ENCODE measurements around the gene UNC5C. TPM values are rescaled to one million over a fixed set of nuclear protein-coding genes. Genes with fewer than 3 reads are reported as not detected.

Gene UNC5C
- polyA plus RNA-seq, 1 of the 3 experiments (the other 2 are of a cell fraction): 3.3 TPM

- no peak for TF ChIP-seq USF2 (IDR thresholded peaks at IDR 0.05; ENCODE audit: borderline replicate concordance, low read depth, low read length)
Observed at GRCh38 chr4:95348418-95348817, 200.4 kb downstream of the UNC5C start (continued).

GRCh38 chr4:95343235-95343634, 205.5 kb downstream of the UNC5C start:
- DNase-seq: no peak
- WGBS (ENCODE audit: low lambda C conversion rate): 88% methylated on average over 1 of the region's 1 CpG
- no peak overlapping the region for H3K9ac ChIP-seq
- H3K36me3 ChIP-seq (replicated peaks in 1 of 2; ENCODE audit: control insufficient read depth in 1 of 2, insufficient read depth in 2 of 2, low read length in 1 of 2): peaks cover 0 to 7% of the 10 kb centered on the region in 2 experiments
- no peaks in the 10 kb centered on the region for H4K20me1 ChIP-seq (ENCODE audit: insufficient read depth)
- no peak overlapping the region; a peak in 1 of 4 replicates for H3K27ac ChIP-seq (ENCODE audit: low read depth in 2 of 2, low read length in 1 of 2)
- no peak overlapping the region for H3K4me3 ChIP-seq (ENCODE audit: low read depth in 2 of 2, low read length in 1 of 2)
- H3K9me2 ChIP-seq: no peaks in the 10 kb centered on the region
- H2AFZ ChIP-seq (ENCODE audit: low read depth): no peak overlapping the region
- H3K9me3 ChIP-seq: peaks cover 4% of the 10 kb centered on the region; the same call in 1 of the 2 replicates
- CTCF ChIA-PET: interaction anchor here (1.0 kb wide), 1 partner anchor 12 kb away, joined by 3 read pairs; no protein-coding TSS in a partner anchor
- H3K4me1 ChIP-seq (ENCODE audit: control insufficient read depth in 1 of 2, insufficient read depth in 2 of 2, low read depth in 1 of 2, low read length in 1 of 2): peaks cover 0 to 2% of the 10 kb centered on the region in 2 experiments; a peak in 2 of 4 replicates
- H3K79me2 ChIP-seq (ENCODE audit: insufficient read depth): no peaks in the 10 kb centered on the region
- H3F3A ChIP-seq (replicated peaks; ENCODE audit: insufficient read depth): no peaks in the 10 kb centered on the region
- H3K4me2 ChIP-seq: no peak overlapping the region
- POLR2A ChIA-PET: no interaction called here
- TF ChIP-seq TAF1 (IDR thresholded peaks at IDR 0.05; ENCODE audit: borderline replicate concordance, low read depth, low read length): no peak
- TF ChIP-seq GABPA (IDR thresholded peaks at IDR 0.05; ENCODE audit: low read depth): no peak
- no peak for TF ChIP-seq SMC3 (IDR thresholded peaks at IDR 0.05; ENCODE audit: low read depth, low read length)
- TF ChIP-seq RCOR1 (IDR thresholded peaks at IDR 0.05; ENCODE audit: low read length): no peak
- TF ChIP-seq RFX5 (IDR thresholded peaks at IDR 0.05; ENCODE audit: low read length): no peak
- no peak for TF ChIP-seq POLR2AphosphoS5 (IDR thresholded peaks at IDR 0.05; ENCODE audit: low read depth, low read length)
- no peaks in the 10 kb centered on the region for H3K27me3 ChIP-seq (ENCODE audit: insufficient read depth)

GRCh38 chr4:95340191-95340590, 208.6 kb downstream of the UNC5C start:
- Histone ChIP-seq H3K9ac (no peak overlapping the region), H3K9me2 (no peaks in the 10 kb centered on the region), H3K27me3 (ENCODE audit: insufficient read depth) (no peaks in the 10 kb centered on the region)

More at GRCh38 chr4:95340191-95340590, 208.6 kb downstream of the UNC5C start:
- Histone ChIP-seq H3K4me3 (ENCODE audit: low read depth in 2 of 2, low read length in 1 of 2) (no peak overlapping the region), H3K36me3 (replicated peaks in 1 of 2; ENCODE audit: control insufficient read depth in 1 of 2, insufficient read depth in 2 of 2, low read length in 1 of 2) (peaks cover 0 to 10% of the 10 kb centered on the region in 2 experiments), H3K9me3 (0 out of 2 replicates have a peak, but pooled peaks cover 4% of the 10 kb centered on the region), H3K4me1 (ENCODE audit: control insufficient read depth in 1 of 2, insufficient read depth in 2 of 2, low read depth in 1 of 2, low read length in 1 of 2) (peaks cover 0 to 2% of the 10 kb centered on the region in 2 experiments; a peak in 2 of 4 replicates), H3K79me2 (ENCODE audit: insufficient read depth) (no peaks in the 10 kb centered on the region), H3F3A (replicated peaks; ENCODE audit: insufficient read depth) (no peaks in the 10 kb centered on the region), H4K20me1 (ENCODE audit: insufficient read depth) (no peaks in the 10 kb centered on the region), H3K4me2 (no peak overlapping the region), H2AFZ (ENCODE audit: low read depth) (no peak overlapping the region), H3K27ac (ENCODE audit: low read depth in 2 of 2, low read length in 1 of 2) (no peak overlapping the region)
- DNase-seq: no peak
- CTCF ChIA-PET: interaction anchor here (1.5 kb wide), 1 partner anchor 23 kb away, joined by 8 read pairs; no protein-coding TSS in a partner anchor
- TF ChIP-seq TAF1 (IDR thresholded peaks at IDR 0.05; ENCODE audit: borderline replicate concordance, low read depth, low read length) (no peak), FOXJ3 (CRISPR knock-in tag; IDR thresholded peaks at IDR 0.05) (no peak), PBX3 (IDR thresholded peaks at IDR 0.05) (no peak), TEAD4 (IDR thresholded peaks at IDR 0.05; ENCODE audit: borderline replicate concordance, insufficient read depth) (no peak), ELF1 (IDR thresholded peaks at IDR 0.05) (no peak), CTCF (IDR thresholded peaks at IDR 0.05) (no peak), NRF1 (IDR thresholded peaks at IDR 0.05; ENCODE audit: low read depth, low read length) (no peak), POLR2AphosphoS5 (IDR thresholded peaks at IDR 0.05; ENCODE audit: low read depth, low read length) (no peak), USF1 (IDR thresholded peaks at IDR 0.05; ENCODE audit: borderline replicate concordance, low read depth) (no peak), SMC3 (IDR thresholded peaks at IDR 0.05; ENCODE audit: low read depth, low read length) (no peak), EZH2phosphoT487 (IDR thresholded peaks at IDR 0.05; ENCODE audit: borderline replicate concordance, low read depth) (no peak), CHD2 (IDR thresholded peaks at IDR 0.05; ENCODE audit: low read length, partially characterized antibody) (no peak), FOXM1 (IDR thresholded peaks at IDR 0.05; ENCODE audit: low read depth) (no peak)
- POLR2A ChIA-PET: no interaction called here
